GM12872 (cell line): ENCODE data around the gene ZNF432.

Experiments used
- CTCF ChIP-seq: IDR thresholded peaks from 3 replicates; pipeline ENCODE4 v1.5.1; 2011; ENCODE audit warnings: low read depth, mild to moderate bottlenecking, low read length, moderate library complexity; ENCODE audit not compliant: insufficient read depth

ZNF432 gene

GRCh38 chr19:52048555-52049501 lies at the start of gene ZNF432:
Gene ZNF432 (minus strand): TSS chr19:52048838. CDS start chr19:52046868, 1,970 bp downstream.
- no peak for TF ChIP-seq CTCF

- TF ChIP-seq CTCF, result no peak
These were observed 46.8 kb upstream of the ZNF432 start, which contains the start of gene ZNF841 for GRCh38 chr19:52095172-52096014. Gene ZNF841 (minus strand): TSS chr19:52095765. CDS start chr19:52084801, 10,964 bp downstream.

GRCh38 chr19:52094526-52095130 lies 46.0 kb upstream of the ZNF432 start:
- TF ChIP-seq CTCF, result no peak

- no peak for TF ChIP-seq CTCF
These were observed 37.8 kb upstream of the ZNF432 start for GRCh38 chr19:52086481-52086880.

GRCh38 chr19:52070496-52070895 lies 21.9 kb upstream of the ZNF432 start:
- no peak for TF ChIP-seq CTCF

- no peak for TF ChIP-seq CTCF
These were observed 21.0 kb upstream of the ZNF432 start for GRCh38 chr19:52069653-52070052.
